SK-N-SH (cell line): ENCODE results near the gene TMEM190. TPM values are rescaled to one million over a fixed set of nuclear protein-coding genes. Genes with fewer than 3 reads are reported as not detected.

Experiments used
- CTCF ChIA-PET: fragments of 300-600, 350-600 bp; formaldehyde crosslinking; extraction: SDS; loops from one replicate; lab custom pipeline; 2021; lab: Yijun Ruan, JAX
- POLR2A ChIA-PET: fragments of 350-600 bp; sonication (Branson Sonifier 250); formaldehyde crosslinking; extraction: SDS; loops from one replicate; lab custom pipeline; 2020; ENCODE audit warnings: antibody characterized with exemption, inconsistent platforms; lab: Yijun Ruan, JAX
- DNase-seq: peaks from one replicate; pipeline ENCODE4 v3.0.0; 2012
- H2AFZ ChIP-seq: fragments of 200-600 bp; sonication (generic); 2 replicates; pipeline ENCODE4 v1.8.1; 2016; ENCODE audit warnings: antibody characterized with exemption, mild to moderate bottlenecking, low read depth
- H3F3A ChIP-seq: fragments of 200-600 bp; sonication (generic); replicated peaks from 2 replicates; pipeline ENCODE3; 2016; ENCODE audit warnings: antibody characterized with exemption, mild to moderate bottlenecking; ENCODE audit not compliant: insufficient read depth
- H3K27ac ChIP-seq, 2 experiments: fragments of 200-500 bp in 1 of 2; fragments of 200-600 bp in 1 of 2; sonication (Bioruptor generic) in 1 of 2; sonication (generic), shearing (Covaris generic) in 1 of 2; 2 replicates each; pipeline versions ENCODE4 v1.5.1 to v1.6.1; 2014 to 2016; ENCODE audit warnings: low read depth in 2 of 2, inconsistent platforms in 1 of 2, low read length in 1 of 2, mild to moderate bottlenecking in 1 of 2, mixed read lengths in 1 of 2
- H3K27me3 ChIP-seq: fragments of 200-600 bp; sonication (generic), shearing (Covaris generic); 2 replicates; pipeline ENCODE4 v1.6.1; 2016; ENCODE audit warnings: mixed run types; ENCODE audit not compliant: insufficient read depth
- H3K36me3 ChIP-seq, 2 experiments: fragments of 200-500 bp in 1 of 2; fragments of 200-600 bp in 1 of 2; sonication (Bioruptor generic) in 1 of 2; sonication (generic) in 1 of 2; replicated peaks in 1 of 2; 2 replicates each; pipeline versions ENCODE3 to v1.5.1; 2014 to 2016; ENCODE audit warnings: low read length in 1 of 2, mild to moderate bottlenecking in 1 of 2; ENCODE audit not compliant: insufficient read depth in 2 of 2, control insufficient read depth in 1 of 2
- H3K4me1 ChIP-seq, 2 experiments: fragments of 200-500 bp in 1 of 2; fragments of 200-600 bp in 1 of 2; sonication (Bioruptor generic) in 1 of 2; sonication (generic), shearing (Covaris generic) in 1 of 2; 2 replicates each; pipeline versions ENCODE4 v1.5.1 to v1.6.1; 2014 to 2016; ENCODE audit warnings: low read depth in 1 of 2, low read length in 1 of 2, mixed run types in 1 of 2; ENCODE audit not compliant: insufficient read depth in 2 of 2, control insufficient read depth in 1 of 2
- H3K4me2 ChIP-seq: fragments of 200-600 bp; sonication (generic), shearing (Covaris generic); 2 replicates; pipeline ENCODE4 v1.6.1; 2017; ENCODE audit warnings: mixed run types
- H3K4me3 ChIP-seq, 2 experiments: fragments of 200-500 bp in 1 of 2; fragments of 200-600 bp in 1 of 2; sonication (Bioruptor generic) in 1 of 2; sonication (generic), shearing (Covaris generic) in 1 of 2; 2 replicates each; pipeline versions ENCODE4 v1.5.1 to v1.8.1; 2014 to 2016; ENCODE audit warnings: low read depth in 2 of 2, inconsistent platforms in 1 of 2, low read length in 1 of 2, mild to moderate bottlenecking in 1 of 2, mixed read lengths in 1 of 2, moderate library complexity in 1 of 2
- H3K79me2 ChIP-seq: fragments of 200-600 bp; sonication (generic); 2 replicates; pipeline ENCODE4 v1.8.1; 2017; ENCODE audit warnings: mild to moderate bottlenecking; ENCODE audit not compliant: insufficient read depth
- H3K9ac ChIP-seq: fragments of 200-600 bp; sonication (generic); 2 replicates; pipeline ENCODE4 v1.6.1; 2017; ENCODE audit warnings: mixed run types
- H3K9me2 ChIP-seq: fragments of 200-600 bp; sonication (generic); 2 replicates; pipeline ENCODE4 v1.6.1; 2017; ENCODE audit warnings: mixed run types
- H3K9me3 ChIP-seq: fragments of 200-600 bp; sonication (generic); 2 replicates; pipeline ENCODE4 v1.6.1; 2017; ENCODE audit warnings: mixed run types, mild to moderate bottlenecking, moderate library complexity
- H4K20me1 ChIP-seq: fragments of 200-600 bp; sonication (generic); 2 replicates; pipeline ENCODE4 v1.6.1; 2017; ENCODE audit warnings: mild to moderate bottlenecking, mixed run types; ENCODE audit not compliant: insufficient read depth
- CHD2 ChIP-seq: fragments of 150-350 bp; IDR thresholded peaks from 2 replicates; pipeline ENCODE4 v1.6.1; 2018; ENCODE audit warnings: low read length; ENCODE audit not compliant: partially characterized antibody
- FOSL2 ChIP-seq: IDR thresholded peaks from 2 replicates; pipeline ENCODE4 v1.4.0; 2012; ENCODE audit warnings: low read depth, mild to moderate bottlenecking, moderate library complexity, borderline replicate concordance
- GABPA ChIP-seq: IDR thresholded peaks from 2 replicates; pipeline ENCODE4 v1.4.0; 2012; ENCODE audit warnings: low read depth, mild to moderate bottlenecking
- GATA2 ChIP-seq: sonication (generic); formaldehyde crosslinking; IDR thresholded peaks from 2 replicates; pipeline ENCODE4 v1.5.0; 2020; ENCODE audit warnings: mild to moderate bottlenecking, missing genetic modification reagents
- JUND ChIP-seq: IDR thresholded peaks from 2 replicates; pipeline ENCODE4 v1.4.0; 2012
- MXI1 ChIP-seq: IDR thresholded peaks from 2 replicates; pipeline ENCODE4 v1.6.1; 2012; ENCODE audit warnings: mild to moderate bottlenecking, low read depth, low read length, improper control_type of control experiment
- NFIC ChIP-seq: IDR thresholded peaks from 2 replicates; pipeline ENCODE4 v1.4.0; 2012; ENCODE audit warnings: borderline replicate concordance
- NRF1 ChIP-seq: IDR thresholded peaks from 2 replicates; pipeline ENCODE4 v1.6.1; 2012; ENCODE audit warnings: low read depth, mild to moderate bottlenecking, low read length
- RAD21 ChIP-seq: IDR thresholded peaks from 2 replicates; pipeline ENCODE4 v1.6.1; 2012; ENCODE audit warnings: mild to moderate bottlenecking, low read length
- RFX5 ChIP-seq: IDR thresholded peaks from 2 replicates; pipeline ENCODE4 v1.6.1; 2012; ENCODE audit warnings: mild to moderate bottlenecking, improper control_type of control experiment, low read length
- RXRA ChIP-seq: IDR thresholded peaks from 2 replicates; pipeline ENCODE4 v1.4.0; 2012; ENCODE audit warnings: low read depth, mild to moderate bottlenecking, borderline replicate concordance
- SIN3A ChIP-seq: IDR thresholded peaks from 2 replicates; pipeline ENCODE4 v1.6.1; 2012; ENCODE audit warnings: low read depth, mild to moderate bottlenecking, low read length, moderate library complexity, borderline replicate concordance
- SMC3 ChIP-seq: IDR thresholded peaks from 2 replicates; pipeline ENCODE4 v1.6.1; 2012; ENCODE audit warnings: low read depth, low read length, improper control_type of control experiment
- TAF1 ChIP-seq: IDR thresholded peaks from 2 replicates; pipeline ENCODE4 v1.6.1; 2012; ENCODE audit warnings: low read depth, mild to moderate bottlenecking, low read length, moderate library complexity, borderline replicate concordance
- TCF12 ChIP-seq: IDR thresholded peaks from 2 replicates; pipeline ENCODE4 v1.4.0; 2012
- TEAD4 ChIP-seq: IDR thresholded peaks from 2 replicates; pipeline ENCODE4 v1.4.0; 2012; ENCODE audit warnings: mild to moderate bottlenecking, borderline replicate concordance; ENCODE audit not compliant: insufficient read depth
- YY1 ChIP-seq: IDR thresholded peaks from 2 replicates; pipeline ENCODE4 v1.4.0; 2012; ENCODE audit warnings: low read depth, mild to moderate bottlenecking
- WGBS: methylation state at CpG from one replicate; pipeline ENCODE4 v1.1.6; 2017; ENCODE audit warnings: low lambda C conversion rate; 5-methylcytosine and 5-hydroxymethylcytosine counted together
- polyA plus RNA-seq, 3 experiments: library from polyadenylated mRNA; depleted of rRNA; stranded (reverse); fragments of >200 nt; gene quantifications; 2 replicates each; pipeline ENCODE4 v1.2.3, GENCODE V29; 2012
- TF ChIP-seq, protein P1 (sequence below): IDR thresholded peaks from 2 replicates; pipeline ENCODE4 v1.4.0; 2012; ENCODE audit warnings: low read depth, borderline replicate concordance
- TF ChIP-seq, protein P2 (sequence below): fragments of 150-350 bp; IDR thresholded peaks from 2 replicates; pipeline ENCODE4 v1.6.1; 2016; ENCODE audit warnings: mild to moderate bottlenecking, low read depth, low read length
- TF ChIP-seq, protein P3 (sequence below): IDR thresholded peaks from 2 replicates; pipeline ENCODE4; 2012
- TF ChIP-seq, protein P4 (sequence below): IDR thresholded peaks from 2 replicates; pipeline ENCODE4 v1.4.0; 2012; ENCODE audit warnings: low read depth, borderline replicate concordance

TMEM190 gene
- polyA plus RNA-seq, 1 of the 3 experiments (the other 2 are of a cell fraction), result 0.77 TPM

DNA sequence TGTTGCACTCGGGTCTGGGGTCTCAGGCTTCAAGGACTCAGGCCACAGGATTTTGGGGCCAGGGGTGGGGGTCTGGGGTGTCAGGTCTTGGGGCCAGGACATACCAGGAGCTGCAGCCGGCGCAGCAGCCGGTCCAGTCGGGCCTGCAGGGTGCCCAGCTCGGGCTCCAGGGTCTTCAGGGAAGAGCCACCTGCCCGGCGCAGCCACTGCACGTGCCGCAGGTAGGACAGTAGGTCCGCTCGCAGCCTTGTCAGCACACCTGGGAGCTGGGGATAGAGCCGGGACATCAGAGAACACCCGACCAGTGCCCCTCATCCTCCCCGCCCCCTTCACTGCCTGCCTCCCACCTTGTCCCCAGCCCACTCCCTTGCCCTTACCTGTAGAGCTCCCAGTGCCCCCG is 8.5 kb upstream of the TMEM190 start:
- peaks cover 0 to 4% of the 10 kb centered on the region in 2 experiments for H3K36me3 ChIP-seq
- H3K79me2 ChIP-seq, result peaks cover 14% of the 10 kb centered on the region
- ChIA-PET CTCF (interaction anchor here (1.1 to 2.5 kb wide), 6 partner anchors 16 to 281 kb away, joined by 3 to 10 read pairs (median 6); partner anchors contain the start of genes KMT5C and TMEM238), POLR2A (interaction anchor here (0.7 to 2.8 kb wide), 2 partner anchors 15 to 39 kb away, joined by 3 to 14 read pairs; partner anchors contain the start of genes TMEM238 and UBE2S)
- H3K4me1 ChIP-seq, result peaks cover 17 to 18% of the 10 kb centered on the region in 2 experiments; a peak in 3 of 4 replicates
- H2AFZ ChIP-seq, result no peak overlapping the region
- DNase-seq, result no peak
- H3K4me3 ChIP-seq, result no peak overlapping the region
- no peaks in the 10 kb centered on the region for H4K20me1 ChIP-seq
- H3K9me3 ChIP-seq, result no peaks in the 10 kb centered on the region
- TF ChIP-seq TCF12 (no peak), FOSL2 (no peak), CHD2 (no peak), TAF1 (no peak), NRF1 (no peak), TEAD4 (no peak), GABPA (no peak)
- TF ChIP-seq, protein P1, sequence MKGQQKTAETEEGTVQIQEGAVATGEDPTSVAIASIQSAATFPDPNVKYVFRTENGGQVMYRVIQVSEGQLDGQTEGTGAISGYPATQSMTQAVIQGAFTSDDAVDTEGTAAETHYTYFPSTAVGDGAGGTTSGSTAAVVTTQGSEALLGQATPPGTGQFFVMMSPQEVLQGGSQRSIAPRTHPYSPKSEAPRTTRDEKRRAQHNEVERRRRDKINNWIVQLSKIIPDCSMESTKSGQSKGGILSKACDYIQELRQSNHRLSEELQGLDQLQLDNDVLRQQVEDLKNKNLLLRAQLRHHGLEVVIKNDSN, result no peak
- TF ChIP-seq, protein P2, sequence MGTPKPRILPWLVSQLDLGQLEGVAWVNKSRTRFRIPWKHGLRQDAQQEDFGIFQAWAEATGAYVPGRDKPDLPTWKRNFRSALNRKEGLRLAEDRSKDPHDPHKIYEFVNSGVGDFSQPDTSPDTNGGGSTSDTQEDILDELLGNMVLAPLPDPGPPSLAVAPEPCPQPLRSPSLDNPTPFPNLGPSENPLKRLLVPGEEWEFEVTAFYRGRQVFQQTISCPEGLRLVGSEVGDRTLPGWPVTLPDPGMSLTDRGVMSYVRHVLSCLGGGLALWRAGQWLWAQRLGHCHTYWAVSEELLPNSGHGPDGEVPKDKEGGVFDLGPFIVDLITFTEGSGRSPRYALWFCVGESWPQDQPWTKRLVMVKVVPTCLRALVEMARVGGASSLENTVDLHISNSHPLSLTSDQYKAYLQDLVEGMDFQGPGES, result no peak
- TF ChIP-seq, protein P3, sequence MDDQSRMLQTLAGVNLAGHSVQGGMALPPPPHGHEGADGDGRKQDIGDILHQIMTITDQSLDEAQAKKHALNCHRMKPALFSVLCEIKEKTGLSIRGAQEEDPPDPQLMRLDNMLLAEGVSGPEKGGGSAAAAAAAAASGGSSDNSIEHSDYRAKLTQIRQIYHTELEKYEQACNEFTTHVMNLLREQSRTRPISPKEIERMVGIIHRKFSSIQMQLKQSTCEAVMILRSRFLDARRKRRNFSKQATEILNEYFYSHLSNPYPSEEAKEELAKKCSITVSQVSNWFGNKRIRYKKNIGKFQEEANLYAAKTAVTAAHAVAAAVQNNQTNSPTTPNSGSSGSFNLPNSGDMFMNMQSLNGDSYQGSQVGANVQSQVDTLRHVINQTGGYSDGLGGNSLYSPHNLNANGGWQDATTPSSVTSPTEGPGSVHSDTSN, result no peak
- 0 out of 2 replicates have a peak overlapping the region, but pooled peaks have one; percentile 76 for H3K4me2 ChIP-seq
- H3K9ac ChIP-seq, result no peak overlapping the region
- no peaks in the 10 kb centered on the region for H3K9me2 ChIP-seq
- H3K27me3 ChIP-seq, result no peaks in the 10 kb centered on the region
- H3F3A ChIP-seq, result peaks cover 29% of the 10 kb centered on the region
- WGBS, result 86% methylated on average over 9 of the region's 16 CpGs
- no peak overlapping the region for H3K27ac ChIP-seq

DNA sequence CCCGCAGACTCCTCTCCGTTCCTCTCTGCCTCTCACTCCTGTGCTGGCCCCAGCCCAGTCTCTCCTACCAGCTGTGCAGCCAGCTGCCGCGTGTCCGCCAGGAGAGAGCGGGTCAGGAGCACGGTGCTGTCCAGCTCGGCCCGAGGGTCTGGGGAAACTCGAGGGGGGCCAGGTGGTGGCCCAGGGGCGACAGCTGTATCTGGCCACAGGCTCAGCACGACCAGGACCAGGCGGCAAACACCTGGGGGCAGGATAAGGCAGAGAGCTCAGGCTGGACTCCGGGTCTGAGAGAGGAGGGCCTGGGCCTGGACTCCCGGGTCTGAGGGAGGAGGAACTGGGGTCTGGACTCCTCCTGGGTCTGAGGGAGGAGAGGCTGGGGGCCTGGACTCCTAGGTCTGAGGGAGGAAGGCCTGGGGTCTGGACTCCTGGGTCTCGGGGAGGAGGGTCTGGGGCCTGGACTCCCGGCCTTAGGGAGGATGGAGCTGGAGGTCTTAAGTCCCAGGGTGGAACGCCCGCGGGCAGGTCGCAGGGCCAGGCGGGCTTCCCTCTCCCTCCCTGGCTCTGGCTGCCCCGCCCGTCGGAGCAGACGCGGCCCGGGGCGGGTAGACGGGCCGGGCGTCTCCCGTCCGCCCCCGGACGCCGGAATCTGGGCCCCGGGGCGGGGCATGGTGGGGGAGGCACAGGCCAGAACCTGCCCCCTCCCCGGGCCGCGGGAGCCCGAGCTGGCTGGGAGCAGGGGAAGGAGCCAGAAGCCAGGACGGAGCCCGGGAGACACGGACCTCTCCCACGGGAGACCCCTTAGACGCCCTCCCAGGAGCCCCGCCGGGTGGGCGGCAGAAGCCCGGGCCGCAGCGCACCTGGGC is 7.7 kb upstream of the TMEM190 start:
- no peak for TF ChIP-seq MXI1
- TF ChIP-seq RAD21, result no peak
- no peak for TF ChIP-seq NFIC
- TF ChIP-seq, protein P4, sequence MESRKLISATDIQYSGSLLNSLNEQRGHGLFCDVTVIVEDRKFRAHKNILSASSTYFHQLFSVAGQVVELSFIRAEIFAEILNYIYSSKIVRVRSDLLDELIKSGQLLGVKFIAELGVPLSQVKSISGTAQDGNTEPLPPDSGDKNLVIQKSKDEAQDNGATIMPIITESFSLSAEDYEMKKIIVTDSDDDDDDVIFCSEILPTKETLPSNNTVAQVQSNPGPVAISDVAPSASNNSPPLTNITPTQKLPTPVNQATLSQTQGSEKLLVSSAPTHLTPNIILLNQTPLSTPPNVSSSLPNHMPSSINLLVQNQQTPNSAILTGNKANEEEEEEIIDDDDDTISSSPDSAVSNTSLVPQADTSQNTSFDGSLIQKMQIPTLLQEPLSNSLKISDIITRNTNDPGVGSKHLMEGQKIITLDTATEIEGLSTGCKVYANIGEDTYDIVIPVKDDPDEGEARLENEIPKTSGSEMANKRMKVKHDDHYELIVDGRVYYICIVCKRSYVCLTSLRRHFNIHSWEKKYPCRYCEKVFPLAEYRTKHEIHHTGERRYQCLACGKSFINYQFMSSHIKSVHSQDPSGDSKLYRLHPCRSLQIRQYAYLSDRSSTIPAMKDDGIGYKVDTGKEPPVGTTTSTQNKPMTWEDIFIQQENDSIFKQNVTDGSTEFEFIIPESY, result no peak
- no peak for TF ChIP-seq GATA2 (CRISPR knock-in tag)
- no peak for TF ChIP-seq YY1
- TF ChIP-seq, protein P1, result no peak
- no peak for TF ChIP-seq SMC3
- no peak for TF ChIP-seq RXRA
- no peak for TF ChIP-seq SIN3A
- no peak for TF ChIP-seq NRF1
- no peak for TF ChIP-seq RFX5
- TF ChIP-seq JUND, result no peak
- peak overlapping the region; percentile 63 for H3K9ac ChIP-seq
- H4K20me1 ChIP-seq, result no peaks in the 10 kb centered on the region
- peak overlapping the region; percentile 45 to 58 for H3K4me3 ChIP-seq
- no peaks in the 10 kb centered on the region for H3K27me3 ChIP-seq
- peak; percentile 77 for DNase-seq
- POLR2A ChIA-PET, result interaction anchor here (0.7 to 2.8 kb wide), 3 partner anchors 14 to 39 kb away, joined by 3 to 14 read pairs (median 4); partner anchors contain the start of genes TMEM238 and UBE2S
- peak overlapping the region in 1 of 2 experiments; percentile 47; a peak in 1 of 4 replicates for H3K27ac ChIP-seq
- H3F3A ChIP-seq, result peaks cover 29% of the 10 kb centered on the region
- no peaks in the 10 kb centered on the region for H3K9me2 ChIP-seq
- peaks cover 0 to 4% of the 10 kb centered on the region in 2 experiments for H3K36me3 ChIP-seq
- peak overlapping the region; percentile 76 for H3K4me2 ChIP-seq
- peaks cover 23 to 24% of the 10 kb centered on the region in 2 experiments; a peak in 3 of 4 replicates for H3K4me1 ChIP-seq
- CTCF ChIA-PET, result interaction anchor here (1.1 to 2.5 kb wide), 6 partner anchors 15 to 282 kb away, joined by 3 to 10 read pairs (median 6); partner anchors contain the start of genes KMT5C and TMEM238
- peak overlapping the region; percentile 63; the same call in 1 of the 2 replicates for H2AFZ ChIP-seq
- peaks cover 14% of the 10 kb centered on the region for H3K79me2 ChIP-seq
- no peaks in the 10 kb centered on the region for H3K9me3 ChIP-seq
- WGBS, result 42% methylated on average over 18 of the region's 54 CpGs
